ENCODE data around the gene EPGN.

EPGN gene

GRCh38 chr4:74344031-74344430 lies 35.8 kb downstream of the EPGN start:
- no peak for TF ChIP-seq TAF1 (IDR thresholded peaks at IDR 0.05; ENCODE audit: borderline replicate concordance, low read depth, low read length)
- no peak for TF ChIP-seq POLR2AphosphoS5 (IDR thresholded peaks at IDR 0.05; ENCODE audit: low read depth, low read length)
- no peak for TF ChIP-seq POLR2A (IDR thresholded peaks at IDR 0.05; ENCODE audit: low read depth, low read length)
- DNase-seq (ENCODE audit: insufficient read length) (no peak), FAIRE-seq (no peak)

GRCh38 chr4:74353858-74354257 lies 45.6 kb downstream of the EPGN start:
- no peak for FAIRE-seq

GRCh38 chr4:74357965-74358364 lies 49.7 kb downstream of the EPGN start:
- TF ChIP-seq TAF1 (IDR thresholded peaks at IDR 0.05; ENCODE audit: borderline replicate concordance, low read depth, low read length) (no peak), POLR2AphosphoS5 (IDR thresholded peaks at IDR 0.05; ENCODE audit: low read depth, low read length) (no peak), POLR2A (IDR thresholded peaks at IDR 0.05; ENCODE audit: low read depth, low read length) (no peak)
- DNase-seq (ENCODE audit: insufficient read length) (no peak), FAIRE-seq (no peak)

More at GRCh38 chr4:74353858-74354257, 45.6 kb downstream of the EPGN start:
- TF ChIP-seq TAF1 (IDR thresholded peaks at IDR 0.05; ENCODE audit: borderline replicate concordance, low read depth, low read length) (no peak), POLR2AphosphoS5 (IDR thresholded peaks at IDR 0.05; ENCODE audit: low read depth, low read length) (no peak), POLR2A (IDR thresholded peaks at IDR 0.05; ENCODE audit: low read depth, low read length) (no peak)
- no peak for DNase-seq (ENCODE audit: insufficient read length)

GRCh38 chr4:74361671-74362070 lies 53.4 kb downstream of the EPGN start:
- no peak for TF ChIP-seq POLR2A (IDR thresholded peaks at IDR 0.05; ENCODE audit: low read depth, low read length)
- no peak for TF ChIP-seq POLR2AphosphoS5 (IDR thresholded peaks at IDR 0.05; ENCODE audit: low read depth, low read length)
- no peak for TF ChIP-seq TAF1 (IDR thresholded peaks at IDR 0.05; ENCODE audit: borderline replicate concordance, low read depth, low read length)
- DNase-seq (ENCODE audit: insufficient read length) (no peak), FAIRE-seq (no peak)

GRCh38 chr4:74362347-74362746 lies 54.1 kb downstream of the EPGN start:
- FAIRE-seq (no peak), DNase-seq (ENCODE audit: insufficient read length) (no peak)
- TF ChIP-seq TAF1 (IDR thresholded peaks at IDR 0.05; ENCODE audit: borderline replicate concordance, low read depth, low read length) (no peak), POLR2A (IDR thresholded peaks at IDR 0.05; ENCODE audit: low read depth, low read length) (no peak), POLR2AphosphoS5 (IDR thresholded peaks at IDR 0.05; ENCODE audit: low read depth, low read length) (no peak)

- no peak for FAIRE-seq
- TF ChIP-seq TAF1 (IDR thresholded peaks at IDR 0.05; ENCODE audit: borderline replicate concordance, low read depth, low read length) (no peak), POLR2A (IDR thresholded peaks at IDR 0.05; ENCODE audit: low read depth, low read length) (no peak)
- DNase-seq (ENCODE audit: insufficient read length): no peak
Measured at GRCh38 chr4:74364256-74364651, 56.0 kb downstream of the EPGN start.

GRCh38 chr4:74364652-74365491 lies 56.6 kb downstream of the EPGN start, which contains the start of gene EREG:
TSS of gene EREG (plus strand) at chr4:74365145. CDS start at chr4:74365309, 164 bp downstream.
- no peak for DNase-seq (ENCODE audit: insufficient read length)
- TF ChIP-seq POLR2A (IDR thresholded peaks at IDR 0.05; ENCODE audit: low read depth, low read length): no peak
- no peak for TF ChIP-seq POLR2AphosphoS5 (IDR thresholded peaks at IDR 0.05; ENCODE audit: low read depth, low read length)
- TF ChIP-seq TAF1 (IDR thresholded peaks at IDR 0.05; ENCODE audit: borderline replicate concordance, low read depth, low read length): no peak
- no peak for FAIRE-seq

- DNase-seq (ENCODE audit: insufficient read length) (no peak), FAIRE-seq (no peak)
- TF ChIP-seq POLR2AphosphoS5 (IDR thresholded peaks at IDR 0.05; ENCODE audit: low read depth, low read length) (no peak), TAF1 (IDR thresholded peaks at IDR 0.05; ENCODE audit: borderline replicate concordance, low read depth, low read length) (no peak), POLR2A (IDR thresholded peaks at IDR 0.05; ENCODE audit: low read depth, low read length) (no peak)
Measured at GRCh38 chr4:74365761-74366160, 57.5 kb downstream of the EPGN start.
